ENCODE data around the gene FOXA2. TPM values are rescaled to one million over a fixed set of nuclear protein-coding genes. Genes with fewer than 3 reads are reported as not detected.

Gene FOXA2
- total and polyA plus RNA-seq, 2 of the 13 experiments (the other 11 are each of a cell fraction or from before 2014, with no cell fraction given), result 8.8 to 12.2 TPM

DNA sequence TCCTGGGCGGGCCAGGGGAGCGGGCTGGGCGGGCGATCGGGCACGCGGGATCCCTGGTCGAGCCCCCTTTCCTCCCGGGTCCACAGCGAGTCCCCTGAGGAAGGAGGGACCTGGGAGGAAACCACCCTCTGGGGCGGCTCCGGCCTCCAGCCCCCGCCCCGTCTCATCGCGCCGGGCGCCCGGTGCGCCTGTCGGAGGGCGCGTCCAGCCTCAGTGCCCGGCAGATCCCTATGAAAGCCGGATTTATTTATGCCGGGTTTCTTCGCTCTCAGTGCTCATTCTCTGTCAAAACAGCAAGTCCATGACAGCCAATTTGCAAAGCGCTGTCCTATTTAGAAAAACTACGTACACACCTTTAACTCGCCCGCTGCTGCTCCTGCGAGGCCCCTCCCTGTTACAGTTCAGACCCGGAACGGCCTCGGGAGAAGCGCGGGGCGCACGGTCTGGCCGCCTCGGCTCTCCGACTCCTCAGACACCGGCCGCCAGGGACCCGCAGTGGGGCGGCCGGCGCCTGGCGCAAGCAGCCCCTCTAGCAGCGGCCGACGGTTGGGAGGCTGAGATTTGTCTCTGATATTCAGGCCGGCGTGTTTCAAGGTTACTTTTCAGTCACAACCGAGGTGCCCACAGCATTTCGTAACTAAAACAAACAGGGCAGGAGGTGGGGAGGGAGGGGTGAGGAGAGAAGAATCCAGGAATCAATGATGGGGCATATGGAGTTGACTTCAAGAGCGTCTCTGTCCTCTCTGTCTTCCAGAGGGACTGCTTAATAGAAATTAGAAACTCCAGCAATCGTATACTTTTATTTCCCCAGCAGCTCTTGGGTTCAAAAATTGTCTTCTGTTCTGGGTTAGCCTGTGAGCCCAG lies 782 bp upstream of the FOXA2 start (continued):
- TF ChIP-seq JDP2 (CRISPR knock-in tag; IDR thresholded peaks at IDR 0.05; ENCODE audit: borderline replicate concordance) (no peak; the same call in 1 of the 2 replicates), ZNF713 (CRISPR knock-in tag; IDR thresholded peaks at IDR 0.05) (0 out of 2 replicates have a peak, but pooled peaks have one; percentile 4), ZNF564 (CRISPR knock-in tag; IDR thresholded peaks at IDR 0.05) (peak; percentile 64), PRMT3 (CRISPR knock-in tag; IDR thresholded peaks at IDR 0.05; ENCODE audit: borderline replicate concordance, low read depth) (peak; percentile 38; the same call in 1 of the 2 replicates), GZF1 (CRISPR knock-in tag; IDR thresholded peaks at IDR 0.05) (0 out of 2 replicates have a peak, but pooled peaks have one; percentile 42), CBX1 (IDR thresholded peaks at IDR 0.05; ENCODE audit: low read depth) (peak; percentile 80), ZNF761 (CRISPR knock-in tag; conservative IDR thresholded peaks at IDR 0.05) (no peak), PLRG1 (conservative IDR thresholded peaks at IDR 0.05) (no peak), ZNF549 (CRISPR knock-in tag; IDR thresholded peaks at IDR 0.05) (peak; percentile 28; the same call in 1 of the 2 replicates), ZNF746 (CRISPR knock-in tag; IDR thresholded peaks at IDR 0.05) (peak; percentile 98), ZMYM4 (CRISPR knock-in tag; IDR thresholded peaks at IDR 0.05) (peak; percentile 83), ZNF124 (CRISPR knock-in tag; IDR thresholded peaks at IDR 0.05) (no peak), ZNF235 (CRISPR knock-in tag; IDR thresholded peaks at IDR 0.05; ENCODE audit: borderline replicate concordance) (peak; percentile 67; the same call in 1 of the 2 replicates)
- TF ChIP-seq, protein P1, sequence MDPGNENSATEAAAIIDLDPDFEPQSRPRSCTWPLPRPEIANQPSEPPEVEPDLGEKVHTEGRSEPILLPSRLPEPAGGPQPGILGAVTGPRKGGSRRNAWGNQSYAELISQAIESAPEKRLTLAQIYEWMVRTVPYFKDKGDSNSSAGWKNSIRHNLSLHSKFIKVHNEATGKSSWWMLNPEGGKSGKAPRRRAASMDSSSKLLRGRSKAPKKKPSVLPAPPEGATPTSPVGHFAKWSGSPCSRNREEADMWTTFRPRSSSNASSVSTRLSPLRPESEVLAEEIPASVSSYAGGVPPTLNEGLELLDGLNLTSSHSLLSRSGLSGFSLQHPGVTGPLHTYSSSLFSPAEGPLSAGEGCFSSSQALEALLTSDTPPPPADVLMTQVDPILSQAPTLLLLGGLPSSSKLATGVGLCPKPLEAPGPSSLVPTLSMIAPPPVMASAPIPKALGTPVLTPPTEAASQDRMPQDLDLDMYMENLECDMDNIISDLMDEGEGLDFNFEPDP (CRISPR knock-in tag; conservative IDR thresholded peaks at IDR 0.05), result no peak
- TF ChIP-seq, protein P2, sequence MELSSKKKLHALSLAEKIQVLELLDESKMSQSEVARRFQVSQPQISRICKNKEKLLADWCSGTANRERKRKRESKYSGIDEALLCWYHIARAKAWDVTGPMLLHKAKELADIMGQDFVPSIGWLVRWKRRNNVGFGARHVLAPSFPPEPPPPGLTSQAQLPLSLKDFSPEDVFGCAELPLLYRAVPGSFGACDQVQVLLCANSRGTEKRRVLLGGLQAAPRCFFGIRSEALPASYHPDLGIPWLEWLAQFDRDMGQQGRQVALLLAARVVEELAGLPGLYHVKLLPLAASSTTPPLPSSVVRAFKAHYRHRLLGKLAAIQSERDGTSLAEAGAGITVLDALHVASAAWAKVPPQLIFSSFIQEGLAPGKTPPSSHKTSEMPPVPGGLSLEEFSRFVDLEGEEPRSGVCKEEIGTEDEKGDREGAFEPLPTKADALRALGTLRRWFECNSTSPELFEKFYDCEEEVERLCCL (CRISPR knock-in tag; IDR thresholded peaks at IDR 0.05; ENCODE audit: borderline replicate concordance), result peak; percentile 88; the same call in 1 of the 2 replicates
- TF ChIP-seq, protein P3, sequence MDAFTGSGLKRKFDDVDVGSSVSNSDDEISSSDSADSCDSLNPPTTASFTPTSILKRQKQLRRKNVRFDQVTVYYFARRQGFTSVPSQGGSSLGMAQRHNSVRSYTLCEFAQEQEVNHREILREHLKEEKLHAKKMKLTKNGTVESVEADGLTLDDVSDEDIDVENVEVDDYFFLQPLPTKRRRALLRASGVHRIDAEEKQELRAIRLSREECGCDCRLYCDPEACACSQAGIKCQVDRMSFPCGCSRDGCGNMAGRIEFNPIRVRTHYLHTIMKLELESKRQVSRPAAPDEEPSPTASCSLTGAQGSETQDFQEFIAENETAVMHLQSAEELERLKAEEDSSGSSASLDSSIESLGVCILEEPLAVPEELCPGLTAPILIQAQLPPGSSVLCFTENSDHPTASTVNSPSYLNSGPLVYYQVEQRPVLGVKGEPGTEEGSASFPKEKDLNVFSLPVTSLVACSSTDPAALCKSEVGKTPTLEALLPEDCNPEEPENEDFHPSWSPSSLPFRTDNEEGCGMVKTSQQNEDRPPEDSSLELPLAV (CRISPR knock-in tag; conservative IDR thresholded peaks at IDR 0.05; ENCODE audit: low read depth), result no peak; the same call in 1 of the 2 replicates
- TF ChIP-seq, protein P4, sequence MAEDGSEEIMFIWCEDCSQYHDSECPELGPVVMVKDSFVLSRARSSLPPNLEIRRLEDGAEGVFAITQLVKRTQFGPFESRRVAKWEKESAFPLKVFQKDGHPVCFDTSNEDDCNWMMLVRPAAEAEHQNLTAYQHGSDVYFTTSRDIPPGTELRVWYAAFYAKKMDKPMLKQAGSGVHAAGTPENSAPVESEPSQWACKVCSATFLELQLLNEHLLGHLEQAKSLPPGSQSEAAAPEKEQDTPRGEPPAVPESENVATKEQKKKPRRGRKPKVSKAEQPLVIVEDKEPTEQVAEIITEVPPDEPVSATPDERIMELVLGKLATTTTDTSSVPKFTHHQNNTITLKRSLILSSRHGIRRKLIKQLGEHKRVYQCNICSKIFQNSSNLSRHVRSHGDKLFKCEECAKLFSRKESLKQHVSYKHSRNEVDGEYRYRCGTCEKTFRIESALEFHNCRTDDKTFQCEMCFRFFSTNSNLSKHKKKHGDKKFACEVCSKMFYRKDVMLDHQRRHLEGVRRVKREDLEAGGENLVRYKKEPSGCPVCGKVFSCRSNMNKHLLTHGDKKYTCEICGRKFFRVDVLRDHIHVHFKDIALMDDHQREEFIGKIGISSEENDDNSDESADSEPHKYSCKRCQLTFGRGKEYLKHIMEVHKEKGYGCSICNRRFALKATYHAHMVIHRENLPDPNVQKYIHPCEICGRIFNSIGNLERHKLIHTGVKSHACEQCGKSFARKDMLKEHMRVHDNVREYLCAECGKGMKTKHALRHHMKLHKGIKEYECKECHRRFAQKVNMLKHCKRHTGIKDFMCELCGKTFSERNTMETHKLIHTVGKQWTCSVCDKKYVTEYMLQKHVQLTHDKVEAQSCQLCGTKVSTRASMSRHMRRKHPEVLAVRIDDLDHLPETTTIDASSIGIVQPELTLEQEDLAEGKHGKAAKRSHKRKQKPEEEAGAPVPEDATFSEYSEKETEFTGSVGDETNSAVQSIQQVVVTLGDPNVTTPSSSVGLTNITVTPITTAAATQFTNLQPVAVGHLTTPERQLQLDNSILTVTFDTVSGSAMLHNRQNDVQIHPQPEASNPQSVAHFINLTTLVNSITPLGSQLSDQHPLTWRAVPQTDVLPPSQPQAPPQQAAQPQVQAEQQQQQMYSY (CRISPR knock-in tag; IDR thresholded peaks at IDR 0.05), result peak; percentile 52
- TF ChIP-seq, protein P5, sequence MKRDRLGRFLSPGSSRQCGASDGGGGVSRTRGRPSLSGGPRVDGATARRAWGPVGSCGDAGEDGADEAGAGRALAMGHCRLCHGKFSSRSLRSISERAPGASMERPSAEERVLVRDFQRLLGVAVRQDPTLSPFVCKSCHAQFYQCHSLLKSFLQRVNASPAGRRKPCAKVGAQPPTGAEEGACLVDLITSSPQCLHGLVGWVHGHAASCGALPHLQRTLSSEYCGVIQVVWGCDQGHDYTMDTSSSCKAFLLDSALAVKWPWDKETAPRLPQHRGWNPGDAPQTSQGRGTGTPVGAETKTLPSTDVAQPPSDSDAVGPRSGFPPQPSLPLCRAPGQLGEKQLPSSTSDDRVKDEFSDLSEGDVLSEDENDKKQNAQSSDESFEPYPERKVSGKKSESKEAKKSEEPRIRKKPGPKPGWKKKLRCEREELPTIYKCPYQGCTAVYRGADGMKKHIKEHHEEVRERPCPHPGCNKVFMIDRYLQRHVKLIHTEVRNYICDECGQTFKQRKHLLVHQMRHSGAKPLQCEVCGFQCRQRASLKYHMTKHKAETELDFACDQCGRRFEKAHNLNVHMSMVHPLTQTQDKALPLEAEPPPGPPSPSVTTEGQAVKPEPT (CRISPR knock-in tag; IDR thresholded peaks at IDR 0.05; ENCODE audit: low read depth), result no peak
